OCI-LY7 (cell line): Measurements from ENCODE around the gene TCF12.

Experiments used
- EZH2phosphoT487 ChIP-seq: fragments of 200-600 bp; sonication (generic); IDR thresholded peaks from 2 replicates; pipeline ENCODE4 v1.6.1; 2018; ENCODE audit warnings: low read depth, borderline replicate concordance, mild to moderate bottlenecking, mixed run types, antibody characterized with exemption, low read length, moderate library complexity, mixed read lengths
- TF ChIP-seq, protein P1 (sequence below): fragments of 200-600 bp; sonication (generic); conservative IDR thresholded peaks from 2 replicates; pipeline ENCODE4 v1.5.1; 2014; ENCODE audit warnings: mild to moderate bottlenecking, antibody characterized with exemption, low read length, moderate library complexity, mixed read lengths

DNA sequence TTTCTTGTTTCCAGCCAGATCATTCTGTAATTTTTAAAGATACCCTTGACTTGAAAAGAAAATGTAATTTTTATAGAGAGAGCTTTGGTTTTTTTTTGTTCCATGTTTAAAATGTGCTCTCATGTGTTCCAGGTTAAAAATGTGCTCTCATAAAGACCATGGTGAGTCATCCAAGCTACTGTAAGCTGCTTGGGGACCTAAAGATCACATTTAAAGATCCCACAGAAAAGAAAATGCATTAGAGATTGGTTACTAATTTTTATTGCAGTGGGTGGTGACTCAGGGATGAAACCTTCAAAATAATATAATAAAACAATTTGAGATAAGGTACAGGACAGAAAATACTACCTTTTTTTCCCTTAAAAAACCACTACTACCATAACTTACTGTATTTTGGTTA is 11.0 kb downstream of the TCF12 start:
- TF ChIP-seq, protein P1, sequence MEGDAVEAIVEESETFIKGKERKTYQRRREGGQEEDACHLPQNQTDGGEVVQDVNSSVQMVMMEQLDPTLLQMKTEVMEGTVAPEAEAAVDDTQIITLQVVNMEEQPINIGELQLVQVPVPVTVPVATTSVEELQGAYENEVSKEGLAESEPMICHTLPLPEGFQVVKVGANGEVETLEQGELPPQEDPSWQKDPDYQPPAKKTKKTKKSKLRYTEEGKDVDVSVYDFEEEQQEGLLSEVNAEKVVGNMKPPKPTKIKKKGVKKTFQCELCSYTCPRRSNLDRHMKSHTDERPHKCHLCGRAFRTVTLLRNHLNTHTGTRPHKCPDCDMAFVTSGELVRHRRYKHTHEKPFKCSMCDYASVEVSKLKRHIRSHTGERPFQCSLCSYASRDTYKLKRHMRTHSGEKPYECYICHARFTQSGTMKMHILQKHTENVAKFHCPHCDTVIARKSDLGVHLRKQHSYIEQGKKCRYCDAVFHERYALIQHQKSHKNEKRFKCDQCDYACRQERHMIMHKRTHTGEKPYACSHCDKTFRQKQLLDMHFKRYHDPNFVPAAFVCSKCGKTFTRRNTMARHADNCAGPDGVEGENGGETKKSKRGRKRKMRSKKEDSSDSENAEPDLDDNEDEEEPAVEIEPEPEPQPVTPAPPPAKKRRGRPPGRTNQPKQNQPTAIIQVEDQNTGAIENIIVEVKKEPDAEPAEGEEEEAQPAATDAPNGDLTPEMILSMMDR = no peak
- TF ChIP-seq EZH2phosphoT487 = no peak
